ENCODE results near the gene ERN1. TPM values are rescaled to one million over a fixed set of nuclear protein-coding genes. Genes with fewer than 3 reads are reported as not detected.
A peak's percentile ranks its signal among the peaks of the same experiment; 100 is the strongest.

The ERN1 gene
- total and polyA plus RNA-seq, 3 donors from 2014 or later: 7.0 to 13.0 (median 12.8) TPM

- Histone ChIP-seq H3K9me3 (no peaks in the 10 kb centered on the region), H3K27ac (no peak overlapping the region), H3K4me3 (no peak overlapping the region), H3K27me3 (no peaks in the 10 kb centered on the region), H3K4me1 (peaks cover 6% of the 10 kb centered on the region), H3K36me3 (ENCODE audit: low read depth, missing control alignments) (no peaks in the 10 kb centered on the region)
- TF ChIP-seq CTCF (IDR thresholded peaks at IDR 0.05) (no peak), POLR2A (IDR thresholded peaks at IDR 0.05) (no peak)
- intact Hi-C loops (cut with DNase I; ENCODE audit: low total_unique reads): loop anchor here (5.0 kb wide), 1 partner anchor 107 kb away; no protein-coding TSS in a partner anchor
- WGBS, 2 donors: 93 to 94% methylated on average over 6 of the region's 6 CpGs
- DNase-seq: no peak
Observed at GRCh38 chr17:64134216-64134970, 4.4 kb upstream of the ERN1 start.

- WGBS, 2 donors: 53 to 59% methylated on average over 8 of the region's 8 CpGs
- intact Hi-C loops (cut with DNase I; ENCODE audit: low total_unique reads): loop anchor here (5.0 kb wide), 1 partner anchor 106 kb away; no protein-coding TSS in a partner anchor
- no peak overlapping the region for H3K4me3 ChIP-seq
- H3K27ac ChIP-seq: no peak overlapping the region
- no peaks in the 10 kb centered on the region for H3K9me3 ChIP-seq
- no peaks in the 10 kb centered on the region for H3K36me3 ChIP-seq (ENCODE audit: low read depth, missing control alignments)
- peak; percentile 52 to 70 (median 59) for TF ChIP-seq CTCF (IDR thresholded peaks at IDR 0.05)
- no peak for TF ChIP-seq POLR2A (IDR thresholded peaks at IDR 0.05)
- no peaks in the 10 kb centered on the region for H3K27me3 ChIP-seq
- peaks cover 10% of the 10 kb centered on the region for H3K4me1 ChIP-seq
- DNase-seq: peak; percentile 42
Observed at GRCh38 chr17:64133546-64134215, 3.7 kb upstream of the ERN1 start.

GRCh38 chr17:64131606-64132270, 1.8 kb upstream of the ERN1 start:
- no peaks in the 10 kb centered on the region for H3K9me3 ChIP-seq
- TF ChIP-seq CTCF (IDR thresholded peaks at IDR 0.05): no peak
- TF ChIP-seq POLR2A (IDR thresholded peaks at IDR 0.05): no peak
- H3K4me3 ChIP-seq: no peak overlapping the region
- peaks cover 11% of the 10 kb centered on the region for H3K4me1 ChIP-seq
- DNase-seq: no peak
- intact Hi-C loops (cut with DNase I; ENCODE audit: low total_unique reads): loop anchor here (5.0 kb wide), 1 partner anchor 104 kb away; no protein-coding TSS in a partner anchor
- H3K27me3 ChIP-seq: no peaks in the 10 kb centered on the region
- H3K27ac ChIP-seq: peak overlapping the region in 1 of 2 donors; percentile 94
- no peaks in the 10 kb centered on the region for H3K36me3 ChIP-seq (ENCODE audit: low read depth, missing control alignments)
- 66% methylated on average over 5 of the region's 5 CpGs for WGBS, 2 donors

- Histone ChIP-seq H3K4me3 (peak overlapping the region; percentile 83 to 95), H3K27me3 (no peaks in the 10 kb centered on the region), H3K27ac (peak overlapping the region; percentile 90 to 94), H3K9me3 (no peaks in the 10 kb centered on the region), H3K36me3 (ENCODE audit: low read depth, missing control alignments) (no peaks in the 10 kb centered on the region), H3K4me1 (peaks cover 11% of the 10 kb centered on the region)
- intact Hi-C loops (cut with DNase I; ENCODE audit: low total_unique reads): loop anchor here (5.0 kb wide), 1 partner anchor 103 kb away; no protein-coding TSS in a partner anchor
- 15 to 21% methylated on average over 24 of the region's 24 CpGs for WGBS, 2 donors
- peak; percentile 28 for DNase-seq
- TF ChIP-seq POLR2A (IDR thresholded peaks at IDR 0.05) (no peak), CTCF (IDR thresholded peaks at IDR 0.05) (no peak)
Observed at GRCh38 chr17:64130559-64131001, 636 bp upstream of the ERN1 start.
